PC-3 (cell line): ENCODE data around the gene RNF157. TPM values are rescaled to one million over a fixed set of nuclear protein-coding genes. Genes with fewer than 3 reads are reported as not detected.
"Not testable (repeated sequence)": the region's sequence is repeated elsewhere in the genome, so short reads cannot be mapped to it uniquely, and the experiment has no call there.

Experiments
- ATAC-seq: fragments of 200-7000 bp; cut with Tn5 transposase; 2 replicates; pipeline ENCODE4 v1.9.1; 2020; ENCODE audit warnings: mild to moderate bottlenecking, moderate library complexity
- BruUV-seq: library from RNA; stranded (reverse); fragments of 400-500 nt; replicated peaks from 2 replicates; lab custom pipeline; 2021; lab: Mats Ljungman, UMichigan
- CTCF ChIA-PET: fragments of 300-600 bp; sonication (Branson Sonifier 250); formaldehyde crosslinking; loops from one replicate; lab custom pipeline; 2022; ENCODE audit warnings: antibody characterized with exemption; lab: Charles Lee
- POLR2A ChIA-PET: fragments of 300-600 bp; sonication (Branson Sonifier 250); formaldehyde crosslinking; loops from one replicate; lab custom pipeline; 2022; ENCODE audit warnings: antibody characterized with exemption; ENCODE audit not compliant: unreplicated experiment; lab: Charles Lee
- DNase-seq: peaks from one replicate; pipeline ENCODE4 v3.0.0-alpha.2; 2015
- H2AFZ ChIP-seq: fragments of 300-600 bp; sonication (generic); 2 replicates; pipeline ENCODE4 v1.6.0; 2016; ENCODE audit warnings: antibody characterized with exemption, low read length
- H3F3A ChIP-seq: fragments of 300-600 bp; sonication (generic); one replicate; pipeline ENCODE4 v1.6.0; 2017; ENCODE audit warnings: antibody characterized with exemption, low read length, control low read depth, mild to moderate bottlenecking; ENCODE audit not compliant: unreplicated experiment
- H3K27ac ChIP-seq: fragments of 300-600 bp; sonication (generic); 2 replicates; pipeline ENCODE4 v1.5.1; 2016; ENCODE audit warnings: mild to moderate bottlenecking, low read length
- H3K27me3 ChIP-seq: fragments of 300-600 bp; sonication (generic); 2 replicates; pipeline ENCODE4 v1.6.1; 2016; ENCODE audit warnings: low read length, mixed read lengths
- H3K36me3 ChIP-seq: fragments of 300-600 bp; sonication (generic); 2 replicates; pipeline ENCODE4 v1.6.1; 2016; ENCODE audit warnings: low read depth, mixed run types, low read length, mixed read lengths
- H3K4me1 ChIP-seq: fragments of 300-600 bp; sonication (generic); 2 replicates; pipeline ENCODE4 v1.5.1; 2016; ENCODE audit warnings: low read length; ENCODE audit not compliant: insufficient read depth
- H3K4me2 ChIP-seq: fragments of 300-600 bp; sonication (generic); 2 replicates; pipeline ENCODE4 v1.6.0; 2016; ENCODE audit warnings: low read length
- H3K4me3 ChIP-seq: fragments of 300-600 bp; sonication (generic); 2 replicates; pipeline ENCODE4 v1.5.1; 2016; ENCODE audit warnings: mild to moderate bottlenecking, low read length, mixed read lengths
- H3K79me2 ChIP-seq: fragments of 300-600 bp; sonication (generic); 2 replicates; pipeline ENCODE4 v1.6.1; 2017; ENCODE audit warnings: low read length, mixed read lengths
- H3K9ac ChIP-seq: fragments of 300-600 bp; sonication (generic); 2 replicates; pipeline ENCODE4 v1.6.0; 2016; ENCODE audit warnings: mild to moderate bottlenecking, low read length
- H3K9me2 ChIP-seq: fragments of 300-600 bp; sonication (generic); replicated peaks from 2 replicates; pipeline ENCODE4 v1.6.1; 2016; ENCODE audit warnings: mixed run types, low read length, mixed read lengths
- H3K9me3 ChIP-seq: fragments of 300-600 bp; sonication (generic); 2 replicates; pipeline ENCODE4 v1.6.1; 2016; ENCODE audit warnings: low read length, mixed read lengths
- H4K20me1 ChIP-seq: fragments of 300-600 bp; sonication (generic); 2 replicates; pipeline ENCODE4 v1.6.1; 2016; ENCODE audit warnings: low read length, mixed read lengths
- CTCF ChIP-seq: fragments of 300-600 bp; sonication (generic); conservative IDR thresholded peaks from 2 replicates; pipeline ENCODE4 v1.5.1; 2017; ENCODE audit warnings: antibody characterized with exemption, low read depth, mild to moderate bottlenecking, low read length
- EZH2 ChIP-seq: fragments of 300-600 bp; sonication (generic); IDR thresholded peaks from one replicate; pipeline ENCODE4 v1.6.1; 2017; ENCODE audit warnings: antibody characterized with exemption, mild to moderate bottlenecking, low read length; ENCODE audit not compliant: unreplicated experiment
- EZH2phosphoT487 ChIP-seq: fragments of 300-600 bp; sonication (generic); IDR thresholded peaks from 2 replicates; pipeline ENCODE4 v1.6.1; 2018; ENCODE audit warnings: mild to moderate bottlenecking, antibody characterized with exemption, low read length, borderline replicate concordance
- intact Hi-C: fragments of 100-400 bp; cut with micrococcal nuclease; formaldehyde crosslinking; loops from 2 replicates; pipeline ENCODE4 v1.9.0; 2023
- total RNA-seq: library from RNA; depleted of rRNA; stranded (reverse); fragments of >200 nt; gene quantifications from 2 replicates; pipeline ENCODE4 v1.2.3, GENCODE V29; 2014

Gene RNF157
- total RNA-seq, 1 experiment from 2014 or later = 7.4 TPM

GRCh38 chr17:76246080-76247066 is 6.1 kb upstream of the RNF157 start:
- POLR2A ChIA-PET = interaction anchor here (0.6 kb wide), 1 partner anchor 19 kb away, joined by 4 read pairs; the partner anchor contains the start of gene UBALD2
- H4K20me1 ChIP-seq = no peaks in the 10 kb centered on the region
- no peaks in the 10 kb centered on the region for H3K9me3 ChIP-seq
- no peak for TF ChIP-seq EZH2
- TF ChIP-seq CTCF = no peak
- TF ChIP-seq EZH2phosphoT487 = no peak
- peak; percentile 56 for ATAC-seq
- no peaks in the 10 kb centered on the region for H3K9me2 ChIP-seq
- H3K36me3 ChIP-seq = no peaks in the 10 kb centered on the region
- no peak overlapping the region for H3K9ac ChIP-seq
- no peaks in the 10 kb centered on the region for H3F3A ChIP-seq
- CTCF ChIA-PET = interaction anchor here (0.5 to 1.9 kb wide), 3 partner anchors 33 to 143 kb away, joined by 5 to 12 read pairs (median 5); partner anchors contain the start of gene EXOC7
- H3K27me3 ChIP-seq = no peaks in the 10 kb centered on the region
- no peak overlapping the region for H3K4me3 ChIP-seq
- DNase-seq = no peak
- H3K79me2 ChIP-seq = no peaks in the 10 kb centered on the region
- H3K4me1 ChIP-seq = peaks cover 20% of the 10 kb centered on the region
- no TSS peak for BruUV-seq
- no peak overlapping the region for H3K27ac ChIP-seq
- intact Hi-C loops = no loop called here
- no peak overlapping the region for H2AFZ ChIP-seq
- H3K4me2 ChIP-seq = no peak overlapping the region

- POLR2A ChIA-PET, H3K9me2 ChIP-seq, H3K36me3 ChIP-seq, DNase-seq, H3K4me2 ChIP-seq, H2AFZ ChIP-seq, H3K79me2 ChIP-seq, BruUV-seq, H4K20me1 ChIP-seq, H3K9me3 ChIP-seq, ATAC-seq, H3K4me3 ChIP-seq, H3K27me3 ChIP-seq, H3K9ac ChIP-seq, H3F3A ChIP-seq, intact Hi-C loops, H3K27ac ChIP-seq: not testable (repeated sequence)
- CTCF ChIA-PET = interaction anchor here (0.7 kb wide), 1 partner anchor 78 kb away, joined by 4 read pairs; no protein-coding TSS in a partner anchor
- peaks cover 23% of the 10 kb centered on the region for H3K4me1 ChIP-seq
Measured at GRCh38 chr17:76244721-76245120, 4.4 kb upstream of the RNF157 start.

- TF ChIP-seq EZH2 (no peak), CTCF (no peak), EZH2phosphoT487 (no peak)
- ChIA-PET POLR2A (interaction anchor here (0.6 kb wide), 2 partner anchors 8 to 10 kb away, joined by 4 to 5 read pairs; no protein-coding TSS in a partner anchor), CTCF (no interaction called here)
- Histone ChIP-seq H3F3A (no peaks in the 10 kb centered on the region), H3K9me2 (no peaks in the 10 kb centered on the region), H3K27ac (no peak overlapping the region), H3K4me3 (no peak overlapping the region), H3K4me2 (no peak overlapping the region), H2AFZ (no peak overlapping the region), H3K79me2 (no peaks in the 10 kb centered on the region), H3K9ac (no peak overlapping the region), H4K20me1 (no peaks in the 10 kb centered on the region), H3K9me3 (no peaks in the 10 kb centered on the region), H3K36me3 (no peaks in the 10 kb centered on the region), H3K4me1 (peaks cover 25% of the 10 kb centered on the region), H3K27me3 (no peaks in the 10 kb centered on the region)
- no peak for DNase-seq
- BruUV-seq = no TSS peak
- intact Hi-C loops = no loop called here
- no peak for ATAC-seq
Measured at GRCh38 chr17:76243826-76244679, 3.8 kb upstream of the RNF157 start.
